ENCODE results near the gene TOP1.

Gene TOP1

GRCh38 chr20:41145317-41145716, 116.7 kb downstream of the TOP1 start:
- Histone ChIP-seq H3K9me3 (ENCODE audit: control insufficient read depth, low read length) (no peaks in the 10 kb centered on the region), H3K36me3 (ENCODE audit: control insufficient read depth, insufficient read depth, low read length, severe bottlenecking) (peaks cover 3% of the 10 kb centered on the region), H3K4me1 (ENCODE audit: control insufficient read depth, insufficient read depth, low read length) (peaks cover 26% of the 10 kb centered on the region), H3K9ac (ENCODE audit: low read length) (no peak overlapping the region), H3K4me3 (ENCODE audit: low read length) (no peak overlapping the region), H3K27me3 (replicated peaks; ENCODE audit: control insufficient read depth, insufficient read depth, low read length) (no peaks in the 10 kb centered on the region)
- DNase-seq (ENCODE audit: low read depth): no peak

GRCh38 chr20:41145821-41146620, 117.4 kb downstream of the TOP1 start:
- Histone ChIP-seq H3K9ac (ENCODE audit: low read length) (no peak overlapping the region), H3K4me3 (ENCODE audit: low read length) (no peak overlapping the region), H3K27me3 (replicated peaks; ENCODE audit: control insufficient read depth, insufficient read depth, low read length) (no peaks in the 10 kb centered on the region), H3K36me3 (ENCODE audit: control insufficient read depth, insufficient read depth, low read length, severe bottlenecking) (peaks cover 3% of the 10 kb centered on the region), H3K9me3 (ENCODE audit: control insufficient read depth, low read length) (no peaks in the 10 kb centered on the region), H3K4me1 (ENCODE audit: control insufficient read depth, insufficient read depth, low read length) (peaks cover 19% of the 10 kb centered on the region)
- DNase-seq (ENCODE audit: low read depth): no peak

- Histone ChIP-seq H3K4me3 (ENCODE audit: low read length) (no peak overlapping the region), H3K36me3 (ENCODE audit: control insufficient read depth, insufficient read depth, low read length, severe bottlenecking) (peaks cover 3% of the 10 kb centered on the region), H3K9ac (ENCODE audit: low read length) (no peak overlapping the region), H3K27me3 (replicated peaks; ENCODE audit: control insufficient read depth, insufficient read depth, low read length) (no peaks in the 10 kb centered on the region), H3K9me3 (ENCODE audit: control insufficient read depth, low read length) (no peaks in the 10 kb centered on the region), H3K4me1 (ENCODE audit: control insufficient read depth, insufficient read depth, low read length) (peaks cover 17% of the 10 kb centered on the region)
- no peak for DNase-seq (ENCODE audit: low read depth)
These were observed 119.2 kb downstream of the TOP1 start for GRCh38 chr20:41147767-41148191.

GRCh38 chr20:41148942-41149341, 120.3 kb downstream of the TOP1 start:
- H3K4me3 ChIP-seq (ENCODE audit: low read length): no peak overlapping the region
- no peaks in the 10 kb centered on the region for H3K9me3 ChIP-seq (ENCODE audit: control insufficient read depth, low read length)
- peaks cover 3% of the 10 kb centered on the region for H3K36me3 ChIP-seq (ENCODE audit: control insufficient read depth, insufficient read depth, low read length, severe bottlenecking)
- H3K9ac ChIP-seq (ENCODE audit: low read length): no peak overlapping the region
- no peak for DNase-seq (ENCODE audit: low read depth)
- H3K27me3 ChIP-seq (replicated peaks; ENCODE audit: control insufficient read depth, insufficient read depth, low read length): no peaks in the 10 kb centered on the region
- H3K4me1 ChIP-seq (ENCODE audit: control insufficient read depth, insufficient read depth, low read length): peaks cover 17% of the 10 kb centered on the region

- Histone ChIP-seq H3K9me3 (ENCODE audit: control insufficient read depth, low read length) (no peaks in the 10 kb centered on the region), H3K4me1 (ENCODE audit: control insufficient read depth, insufficient read depth, low read length) (peaks cover 11% of the 10 kb centered on the region), H3K27me3 (replicated peaks; ENCODE audit: control insufficient read depth, insufficient read depth, low read length) (no peaks in the 10 kb centered on the region), H3K4me3 (ENCODE audit: low read length) (no peak overlapping the region), H3K9ac (ENCODE audit: low read length) (no peak overlapping the region), H3K36me3 (ENCODE audit: control insufficient read depth, insufficient read depth, low read length, severe bottlenecking) (no peaks in the 10 kb centered on the region)
- no peak for DNase-seq (ENCODE audit: low read depth)
These were observed 122.0 kb downstream of the TOP1 start for GRCh38 chr20:41150664-41151063.

GRCh38 chr20:41151134-41151869, 122.7 kb downstream of the TOP1 start:
- Histone ChIP-seq H3K27me3 (replicated peaks; ENCODE audit: control insufficient read depth, insufficient read depth, low read length) (no peaks in the 10 kb centered on the region), H3K36me3 (ENCODE audit: control insufficient read depth, insufficient read depth, low read length, severe bottlenecking) (no peaks in the 10 kb centered on the region)

GRCh38 chr20:41152108-41152757, 123.6 kb downstream of the TOP1 start:
- Histone ChIP-seq H3K36me3 (ENCODE audit: control insufficient read depth, insufficient read depth, low read length, severe bottlenecking) (no peaks in the 10 kb centered on the region), H3K4me1 (ENCODE audit: control insufficient read depth, insufficient read depth, low read length) (peaks cover 3% of the 10 kb centered on the region), H3K9me3 (ENCODE audit: control insufficient read depth, low read length) (no peaks in the 10 kb centered on the region), H3K27me3 (replicated peaks; ENCODE audit: control insufficient read depth, insufficient read depth, low read length) (no peaks in the 10 kb centered on the region), H3K4me3 (ENCODE audit: low read length) (no peak overlapping the region), H3K9ac (ENCODE audit: low read length) (no peak overlapping the region)
- no peak for DNase-seq (ENCODE audit: low read depth)

More at GRCh38 chr20:41151134-41151869, 122.7 kb downstream of the TOP1 start:
- Histone ChIP-seq H3K9me3 (ENCODE audit: control insufficient read depth, low read length) (no peaks in the 10 kb centered on the region), H3K9ac (ENCODE audit: low read length) (no peak overlapping the region), H3K4me1 (ENCODE audit: control insufficient read depth, insufficient read depth, low read length) (peaks cover 5% of the 10 kb centered on the region), H3K4me3 (ENCODE audit: low read length) (no peak overlapping the region)
- DNase-seq (ENCODE audit: low read depth): no peak

GRCh38 chr20:41154436-41155176, 126.0 kb downstream of the TOP1 start:
- no peaks in the 10 kb centered on the region for H3K27me3 ChIP-seq (replicated peaks; ENCODE audit: control insufficient read depth, insufficient read depth, low read length)
- DNase-seq (ENCODE audit: low read depth): no peak
- H3K9me3 ChIP-seq (ENCODE audit: control insufficient read depth, low read length): no peaks in the 10 kb centered on the region
- H3K4me3 ChIP-seq (ENCODE audit: low read length): no peak overlapping the region
- peaks cover 3% of the 10 kb centered on the region for H3K4me1 ChIP-seq (ENCODE audit: control insufficient read depth, insufficient read depth, low read length)
- no peak overlapping the region for H3K9ac ChIP-seq (ENCODE audit: low read length)
- peaks cover under 1% of the 10 kb centered on the region for H3K36me3 ChIP-seq (ENCODE audit: control insufficient read depth, insufficient read depth, low read length, severe bottlenecking)

GRCh38 chr20:41155261-41155660, 126.6 kb downstream of the TOP1 start:
- DNase-seq (ENCODE audit: low read depth): peak; percentile 29
- no peak overlapping the region for H3K4me3 ChIP-seq (ENCODE audit: low read length)
- peaks cover 7% of the 10 kb centered on the region for H3K36me3 ChIP-seq (ENCODE audit: control insufficient read depth, insufficient read depth, low read length, severe bottlenecking)
- H3K4me1 ChIP-seq (ENCODE audit: control insufficient read depth, insufficient read depth, low read length): peaks cover 3% of the 10 kb centered on the region
- no peak overlapping the region for H3K9ac ChIP-seq (ENCODE audit: low read length)
- H3K27me3 ChIP-seq (replicated peaks; ENCODE audit: control insufficient read depth, insufficient read depth, low read length): no peaks in the 10 kb centered on the region
- no peaks in the 10 kb centered on the region for H3K9me3 ChIP-seq (ENCODE audit: control insufficient read depth, low read length)

- Histone ChIP-seq H3K9ac (ENCODE audit: low read length) (no peak overlapping the region), H3K4me3 (ENCODE audit: low read length) (no peak overlapping the region), H3K9me3 (ENCODE audit: control insufficient read depth, low read length) (no peaks in the 10 kb centered on the region), H3K27me3 (replicated peaks; ENCODE audit: control insufficient read depth, insufficient read depth, low read length) (no peaks in the 10 kb centered on the region), H3K36me3 (ENCODE audit: control insufficient read depth, insufficient read depth, low read length, severe bottlenecking) (peaks cover 19% of the 10 kb centered on the region), H3K4me1 (ENCODE audit: control insufficient read depth, insufficient read depth, low read length) (no peaks in the 10 kb centered on the region)
- no peak for DNase-seq (ENCODE audit: low read depth)
These were observed 129.5 kb downstream of the TOP1 start for GRCh38 chr20:41158082-41158625.

All from adipocyte (in vitro differentiated cells).